ENCODE measurements around the gene OXSR1.

OXSR1 gene

DNA sequence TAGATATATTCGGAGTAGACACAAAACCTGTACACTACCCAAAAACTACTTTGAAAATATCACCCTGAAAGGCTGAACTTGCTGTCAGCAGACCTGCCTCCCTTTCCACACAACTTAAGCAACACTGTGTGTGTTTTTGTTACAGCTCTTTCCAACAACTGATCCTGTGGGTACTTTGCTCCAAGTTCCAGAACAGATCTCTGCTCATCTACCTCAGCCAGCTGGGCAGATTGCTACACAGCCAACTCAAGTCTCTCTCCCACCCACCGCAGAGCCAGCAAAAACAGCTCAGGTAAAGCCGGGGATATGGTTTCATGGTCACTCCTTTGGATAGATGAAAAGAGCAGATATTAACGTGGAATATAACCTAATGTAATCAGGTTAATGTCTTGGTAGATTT is 80.6 kb downstream of the OXSR1 start:
- intact Hi-C loops (cut with DNase I; ENCODE audit: low total_unique reads): no loop called here
- DNase-seq: no peak

DNA sequence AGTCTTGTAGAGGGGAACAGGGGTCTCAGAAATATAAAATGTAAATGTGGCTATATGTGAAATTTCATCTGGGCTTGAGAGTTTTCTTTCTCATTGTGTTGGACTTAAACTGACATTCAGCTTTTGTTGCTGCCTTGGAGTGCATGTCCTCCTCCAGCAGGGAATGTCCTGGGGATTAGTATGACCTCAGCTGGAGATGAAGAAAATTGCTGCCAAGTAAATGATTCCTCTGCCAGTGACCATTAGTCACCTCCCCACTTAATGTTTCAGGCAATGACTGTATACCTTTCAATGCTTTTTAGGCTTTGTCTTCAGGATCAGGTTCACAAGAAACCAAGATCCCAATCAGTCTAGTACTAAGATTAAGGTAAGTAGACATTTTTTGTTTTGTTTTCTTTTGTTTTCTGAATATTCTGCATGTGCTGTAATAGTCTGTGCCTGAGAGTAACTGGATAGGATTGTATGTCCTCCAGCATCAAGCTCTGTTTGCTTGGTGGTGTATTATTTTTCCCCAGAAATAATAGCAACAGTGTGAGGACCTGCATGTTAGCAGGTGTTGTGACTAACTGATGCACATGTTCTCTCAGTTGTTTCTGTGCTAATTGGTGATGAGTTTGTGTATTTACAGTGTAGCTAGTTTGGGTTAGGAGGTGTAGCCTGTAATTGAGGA is 82.2 kb downstream of the OXSR1 start:
- DNase-seq: no peak
- no peak overlapping the region for H3K27ac ChIP-seq
- intact Hi-C loops (cut with DNase I; ENCODE audit: low total_unique reads): no loop called here

More for the DNA sequence above, 80.6 kb downstream of the OXSR1 start:
- no peaks in the 10 kb centered on the region for H3K27me3 ChIP-seq
- TF ChIP-seq, protein P1, sequence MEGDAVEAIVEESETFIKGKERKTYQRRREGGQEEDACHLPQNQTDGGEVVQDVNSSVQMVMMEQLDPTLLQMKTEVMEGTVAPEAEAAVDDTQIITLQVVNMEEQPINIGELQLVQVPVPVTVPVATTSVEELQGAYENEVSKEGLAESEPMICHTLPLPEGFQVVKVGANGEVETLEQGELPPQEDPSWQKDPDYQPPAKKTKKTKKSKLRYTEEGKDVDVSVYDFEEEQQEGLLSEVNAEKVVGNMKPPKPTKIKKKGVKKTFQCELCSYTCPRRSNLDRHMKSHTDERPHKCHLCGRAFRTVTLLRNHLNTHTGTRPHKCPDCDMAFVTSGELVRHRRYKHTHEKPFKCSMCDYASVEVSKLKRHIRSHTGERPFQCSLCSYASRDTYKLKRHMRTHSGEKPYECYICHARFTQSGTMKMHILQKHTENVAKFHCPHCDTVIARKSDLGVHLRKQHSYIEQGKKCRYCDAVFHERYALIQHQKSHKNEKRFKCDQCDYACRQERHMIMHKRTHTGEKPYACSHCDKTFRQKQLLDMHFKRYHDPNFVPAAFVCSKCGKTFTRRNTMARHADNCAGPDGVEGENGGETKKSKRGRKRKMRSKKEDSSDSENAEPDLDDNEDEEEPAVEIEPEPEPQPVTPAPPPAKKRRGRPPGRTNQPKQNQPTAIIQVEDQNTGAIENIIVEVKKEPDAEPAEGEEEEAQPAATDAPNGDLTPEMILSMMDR (IDR thresholded peaks at IDR 0.05): no peak
- no peak overlapping the region for H3K27ac ChIP-seq
- peaks cover 0 to 8% (median 0%) of the 10 kb centered on the region in 4 donors for H3K4me1 ChIP-seq
- no peaks in the 10 kb centered on the region for H3K9me3 ChIP-seq
- H3K4me3 ChIP-seq: no peak overlapping the region
- peaks cover 31 to 46% (median 33%) of the 10 kb centered on the region in 3 donors for H3K36me3 ChIP-seq

DNA sequence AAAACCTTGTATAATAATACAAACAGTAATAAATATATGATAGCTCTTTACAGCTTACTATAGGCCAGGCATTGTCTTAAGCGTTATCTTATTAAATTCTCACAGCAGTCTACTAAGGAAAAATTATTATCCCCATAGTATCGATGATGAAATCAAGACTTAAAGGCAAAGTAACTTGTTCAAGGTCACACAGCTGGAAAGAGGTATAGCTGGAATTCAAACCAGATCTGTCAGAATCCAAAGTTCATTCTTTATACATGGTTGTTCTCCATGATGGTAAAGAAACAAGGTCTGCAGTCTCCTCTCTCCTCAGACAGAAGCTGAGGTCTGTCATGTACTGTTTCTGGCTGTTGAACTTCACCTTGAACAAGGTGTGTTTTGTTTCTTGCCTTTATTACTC is 84.9 kb downstream of the OXSR1 start:
- H3K36me3 ChIP-seq: peaks cover 72 to 75% (median 72%) of the 10 kb centered on the region in 3 donors

More for the DNA sequence above, 82.2 kb downstream of the OXSR1 start:
- TF ChIP-seq, protein P1 (IDR thresholded peaks at IDR 0.05): peak in 1 of 2 experiments; percentile 30
- H3K4me1 ChIP-seq: peaks cover 0 to 8% (median 0%) of the 10 kb centered on the region in 4 donors
- no peaks in the 10 kb centered on the region for H3K9me3 ChIP-seq
- no peak overlapping the region for H3K4me3 ChIP-seq
- no peaks in the 10 kb centered on the region for H3K27me3 ChIP-seq
- peaks cover 47 to 59% (median 47%) of the 10 kb centered on the region in 3 donors for H3K36me3 ChIP-seq

DNA sequence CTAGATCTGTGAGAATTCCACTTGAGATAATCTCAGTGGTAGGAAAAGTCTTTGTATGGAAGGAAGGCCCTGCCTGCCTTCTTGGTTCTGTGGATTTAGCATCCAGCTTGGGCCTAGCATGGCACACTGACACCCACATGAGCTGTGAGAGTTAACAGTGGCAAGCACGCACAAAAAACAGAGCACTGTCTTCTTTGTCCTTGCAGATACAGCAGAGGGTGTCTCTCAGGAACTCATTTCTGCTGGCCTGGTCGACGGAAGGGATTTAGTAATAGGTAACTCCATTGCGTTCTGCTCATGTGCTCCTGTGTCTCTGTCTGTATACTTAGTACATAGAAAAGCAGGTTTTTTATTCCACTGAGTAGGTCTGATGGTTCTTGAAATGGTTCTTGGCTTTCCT is 85.9 kb downstream of the OXSR1 start:
- DNase-seq: no peak
- Histone ChIP-seq H3K4me3 (no peak overlapping the region), H3K9me3 (no peaks in the 10 kb centered on the region), H3K27ac (no peak overlapping the region), H3K36me3 (peaks cover 66 to 72% (median 68%) of the 10 kb centered on the region in 3 donors), H3K4me1 (peaks cover 0 to 8% (median 0%) of the 10 kb centered on the region in 4 donors), H3K27me3 (no peaks in the 10 kb centered on the region)
- TF ChIP-seq, protein P1 (IDR thresholded peaks at IDR 0.05): no peak
- intact Hi-C loops (cut with DNase I; ENCODE audit: low total_unique reads): loop anchor here (10.0 kb wide), 1 partner anchor 126 kb away; no protein-coding TSS in a partner anchor

More for the DNA sequence above, 84.9 kb downstream of the OXSR1 start:
- Histone ChIP-seq H3K9me3 (no peaks in the 10 kb centered on the region), H3K4me1 (peaks cover 0 to 8% (median 0%) of the 10 kb centered on the region in 4 donors), H3K27me3 (no peaks in the 10 kb centered on the region), H3K27ac (no peak overlapping the region), H3K4me3 (no peak overlapping the region)
- intact Hi-C loops (cut with DNase I; ENCODE audit: low total_unique reads): loop anchor here (10.0 kb wide), 1 partner anchor 125 kb away; no protein-coding TSS in a partner anchor
- no peak for DNase-seq
- TF ChIP-seq, protein P1 (IDR thresholded peaks at IDR 0.05): no peak

DNA sequence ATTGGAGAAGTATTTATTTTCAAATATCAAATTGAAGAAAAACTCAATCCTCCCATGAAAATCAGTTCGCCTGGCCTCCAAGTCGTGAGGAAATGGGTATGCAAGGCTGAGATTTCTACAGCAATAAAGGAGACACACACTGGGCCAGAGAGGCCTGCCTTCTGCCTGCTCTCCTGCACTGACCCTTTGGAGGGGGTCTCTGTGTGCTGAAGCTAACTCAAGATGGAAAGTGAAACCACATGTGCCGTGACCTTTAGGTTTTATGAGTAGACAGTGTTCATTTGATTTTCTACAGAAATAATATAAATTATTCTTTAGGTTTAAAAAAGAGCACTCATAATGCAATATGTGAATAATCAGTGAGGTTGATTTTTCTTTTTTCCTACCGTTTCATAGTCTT is 88.4 kb downstream of the OXSR1 start:
- Histone ChIP-seq H3K27ac (no peak overlapping the region), H3K9me3 (no peaks in the 10 kb centered on the region), H3K27me3 (no peaks in the 10 kb centered on the region), H3K36me3 (peaks cover 50 to 63% (median 53%) of the 10 kb centered on the region in 3 donors), H3K4me3 (no peak overlapping the region), H3K4me1 (no peaks in the 10 kb centered on the region)
- DNase-seq: no peak
- intact Hi-C loops (cut with DNase I; ENCODE audit: low total_unique reads): loop anchor here (10.0 kb wide), 1 partner anchor 129 kb away; no protein-coding TSS in a partner anchor
- TF ChIP-seq, protein P1 (IDR thresholded peaks at IDR 0.05): no peak

All from tibial artery (tissue), 4 donors.